ENCODE results near the gene ADAP1. TPM values are rescaled to one million over a fixed set of nuclear protein-coding genes. Genes with fewer than 3 reads are reported as not detected.

ADAP1 gene
- total RNA-seq, 1 experiment from 2014 or later, result 173 TPM

- Mint-ChIP-seq H3K27me3 (ENCODE audit: unreplicated experiment) (no peaks in the 10 kb centered on the region), H3K9me3 (ENCODE audit: low read depth, unreplicated experiment) (no peaks in the 10 kb centered on the region), H3K4me1 (ENCODE audit: low read depth, unreplicated experiment) (peaks cover 26% of the 10 kb centered on the region), H3K36me3 (ENCODE audit: insufficient read depth, unreplicated experiment) (peaks cover 51% of the 10 kb centered on the region), H3K4me3 (ENCODE audit: low read depth, unreplicated experiment) (peak overlapping the region; percentile 93), H3K27ac (ENCODE audit: unreplicated experiment) (peak overlapping the region; percentile 80)
- no TSS peak for BruUV-seq (replicated peaks)
- intact Hi-C loops (cut with micrococcal nuclease; ENCODE audit: unreplicated experiment), result no loop called here
- CTCF ChIA-PET, result interaction anchor here (0.6 to 2.5 kb wide), 9 partner anchors 10 to 234 kb away, joined by 3 to 21 read pairs (median 6); no protein-coding TSS in a partner anchor
- no peak for DNase-seq
- TF ChIP-seq CTCF (IDR thresholded peaks at IDR 0.05; ENCODE audit: unreplicated experiment), result no peak
Observed at GRCh38 chr7:978049-978346, 23.5 kb upstream of the ADAP1 start.

DNA sequence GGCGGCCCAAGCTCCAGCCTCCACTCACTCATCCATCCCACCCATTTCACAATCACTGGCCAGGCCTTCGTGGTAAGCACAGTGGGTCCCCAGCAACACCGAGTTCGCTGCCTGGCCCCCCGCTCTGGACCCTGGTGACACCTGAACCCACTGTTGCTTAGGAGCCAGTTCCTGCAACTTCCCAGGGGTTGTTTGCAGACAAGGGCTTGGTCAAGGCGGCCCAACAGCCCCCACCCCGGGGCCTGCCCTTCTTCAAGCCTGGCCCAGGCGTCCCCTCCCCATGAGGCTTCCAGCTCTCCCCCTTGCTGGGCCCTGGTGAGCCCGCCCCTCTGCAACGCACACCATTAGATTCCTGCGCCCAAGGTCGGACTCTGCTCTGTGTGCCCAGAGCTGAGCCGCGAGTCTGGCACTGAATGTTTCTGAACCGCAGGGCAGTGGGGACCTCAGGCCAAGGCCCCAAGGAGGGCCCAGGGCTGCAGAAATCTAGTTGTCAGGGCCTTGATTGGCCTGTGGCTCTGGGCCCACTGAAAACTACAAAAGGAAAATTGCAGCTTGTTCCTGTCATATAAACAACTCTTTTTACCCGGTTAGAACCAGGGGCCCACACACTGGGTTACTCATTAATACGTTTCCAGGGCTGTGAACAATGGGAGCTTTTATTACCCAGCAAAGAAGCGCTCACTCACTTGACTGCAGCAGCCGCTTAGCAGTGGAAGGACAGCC lies 23.0 kb upstream of the ADAP1 start:
- no peaks in the 10 kb centered on the region for H3K9me3 Mint-ChIP-seq (ENCODE audit: low read depth, unreplicated experiment)
- peaks cover 29% of the 10 kb centered on the region for H3K4me1 Mint-ChIP-seq (ENCODE audit: low read depth, unreplicated experiment)

GRCh38 chr7:976901-977325 lies 22.4 kb upstream of the ADAP1 start:
- peak overlapping the region; percentile 80 for H3K27ac Mint-ChIP-seq (ENCODE audit: unreplicated experiment)
- no peak for TF ChIP-seq CTCF (IDR thresholded peaks at IDR 0.05; ENCODE audit: unreplicated experiment)
- H3K27me3 Mint-ChIP-seq (ENCODE audit: unreplicated experiment), result no peaks in the 10 kb centered on the region
- no peaks in the 10 kb centered on the region for H3K9me3 Mint-ChIP-seq (ENCODE audit: low read depth, unreplicated experiment)
- BruUV-seq (replicated peaks), result no TSS peak
- no peak for DNase-seq
- intact Hi-C loops (cut with micrococcal nuclease; ENCODE audit: unreplicated experiment), result no loop called here
- CTCF ChIA-PET, result interaction anchor here (0.8 to 2.5 kb wide), 7 partner anchors 12 to 200 kb away, joined by 3 to 21 read pairs (median 6); no protein-coding TSS in a partner anchor
- H3K4me1 Mint-ChIP-seq (ENCODE audit: low read depth, unreplicated experiment), result peaks cover 35% of the 10 kb centered on the region
- H3K36me3 Mint-ChIP-seq (ENCODE audit: insufficient read depth, unreplicated experiment), result peaks cover 62% of the 10 kb centered on the region
- peak overlapping the region; percentile 93 for H3K4me3 Mint-ChIP-seq (ENCODE audit: low read depth, unreplicated experiment)

More for the DNA sequence above, 23.0 kb upstream of the ADAP1 start:
- no TSS peak for BruUV-seq (replicated peaks)
- Mint-ChIP-seq H3K36me3 (ENCODE audit: insufficient read depth, unreplicated experiment) (peaks cover 56% of the 10 kb centered on the region), H3K27ac (ENCODE audit: unreplicated experiment) (peak overlapping the region; percentile 80), H3K4me3 (ENCODE audit: low read depth, unreplicated experiment) (peak overlapping the region; percentile 93), H3K27me3 (ENCODE audit: unreplicated experiment) (no peaks in the 10 kb centered on the region)
- TF ChIP-seq CTCF (IDR thresholded peaks at IDR 0.05; ENCODE audit: unreplicated experiment), result no peak
- intact Hi-C loops (cut with micrococcal nuclease; ENCODE audit: unreplicated experiment), result no loop called here
- peak; percentile 91 for DNase-seq
- CTCF ChIA-PET, result interaction anchor here (0.5 to 2.5 kb wide), 13 partner anchors 11 to 234 kb away, joined by 3 to 21 read pairs (median 4); no protein-coding TSS in a partner anchor

DNA sequence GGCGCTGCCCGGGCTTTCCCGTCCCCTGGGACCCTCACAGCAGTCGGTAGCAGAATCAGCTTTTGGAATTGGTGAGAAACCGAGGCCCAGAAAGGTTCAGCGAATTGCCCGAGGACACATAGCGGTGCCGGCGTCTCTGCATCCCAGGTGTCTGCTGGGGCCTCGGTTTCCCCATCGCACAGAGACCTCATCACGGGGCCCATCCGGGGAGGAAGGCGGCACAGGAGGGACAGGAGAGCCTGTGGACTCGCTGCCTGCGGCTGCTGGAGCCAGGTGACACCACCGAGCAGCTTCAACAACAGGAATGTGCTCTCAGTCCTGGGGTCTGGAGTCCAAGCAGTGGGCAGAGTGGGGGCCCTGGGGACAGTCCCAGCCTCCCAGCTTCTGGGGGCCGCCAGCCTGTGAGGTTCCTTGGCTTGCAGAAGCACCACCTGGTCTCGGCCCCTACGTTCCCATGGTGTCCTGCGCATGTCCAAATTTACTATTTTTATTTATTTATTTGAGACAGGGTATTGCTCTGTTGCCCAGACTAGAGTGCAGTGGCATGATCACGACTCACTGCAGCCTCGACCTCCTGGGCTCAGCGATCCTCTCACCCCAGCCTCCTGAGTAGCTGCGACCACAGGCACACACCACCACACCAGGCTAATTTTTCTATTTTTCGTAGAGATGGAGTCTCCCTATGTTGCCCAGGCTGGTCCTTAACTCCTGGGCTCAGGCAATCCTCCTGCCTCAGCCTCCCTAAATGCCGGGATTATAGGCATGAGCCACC lies 21.4 kb upstream of the ADAP1 start:
- H3K27me3 Mint-ChIP-seq (ENCODE audit: unreplicated experiment), result no peaks in the 10 kb centered on the region
- peak overlapping the region; percentile 80 for H3K27ac Mint-ChIP-seq (ENCODE audit: unreplicated experiment)
- peaks cover 72% of the 10 kb centered on the region for H3K36me3 Mint-ChIP-seq (ENCODE audit: insufficient read depth, unreplicated experiment)
- no peak for DNase-seq
- H3K4me1 Mint-ChIP-seq (ENCODE audit: low read depth, unreplicated experiment), result peaks cover 45% of the 10 kb centered on the region
- H3K9me3 Mint-ChIP-seq (ENCODE audit: low read depth, unreplicated experiment), result no peaks in the 10 kb centered on the region
- peak overlapping the region; percentile 93 for H3K4me3 Mint-ChIP-seq (ENCODE audit: low read depth, unreplicated experiment)
- intact Hi-C loops (cut with micrococcal nuclease; ENCODE audit: unreplicated experiment), result no loop called here
- no peak for TF ChIP-seq CTCF (IDR thresholded peaks at IDR 0.05; ENCODE audit: unreplicated experiment)
- TSS peak; percentile 29 for BruUV-seq (replicated peaks)
- CTCF ChIA-PET, result interaction anchor here (0.8 to 1.9 kb wide), 5 partner anchors 17 to 90 kb away, joined by 3 to 9 read pairs (median 4); no protein-coding TSS in a partner anchor

All from Calu3 (cell line).